Dermis blood vessel endothelial cell (primary cell): ENCODE measurements around the gene C6orf89. TPM values are rescaled to one million over a fixed set of nuclear protein-coding genes. Genes with fewer than 3 reads are reported as not detected.

Experiments
- DNase-seq: peaks from one replicate; pipeline ENCODE4 v3.0.0; 2010
- total RNA-seq: library from RNA; depleted of rRNA; stranded (reverse); fragments of >200 nt; gene quantifications from 2 replicates; pipeline ENCODE4 v1.2.3, GENCODE V29; 2014

The C6orf89 gene
- total RNA-seq, 1 donor from 2014 or later, result 27.7 TPM

DNA sequence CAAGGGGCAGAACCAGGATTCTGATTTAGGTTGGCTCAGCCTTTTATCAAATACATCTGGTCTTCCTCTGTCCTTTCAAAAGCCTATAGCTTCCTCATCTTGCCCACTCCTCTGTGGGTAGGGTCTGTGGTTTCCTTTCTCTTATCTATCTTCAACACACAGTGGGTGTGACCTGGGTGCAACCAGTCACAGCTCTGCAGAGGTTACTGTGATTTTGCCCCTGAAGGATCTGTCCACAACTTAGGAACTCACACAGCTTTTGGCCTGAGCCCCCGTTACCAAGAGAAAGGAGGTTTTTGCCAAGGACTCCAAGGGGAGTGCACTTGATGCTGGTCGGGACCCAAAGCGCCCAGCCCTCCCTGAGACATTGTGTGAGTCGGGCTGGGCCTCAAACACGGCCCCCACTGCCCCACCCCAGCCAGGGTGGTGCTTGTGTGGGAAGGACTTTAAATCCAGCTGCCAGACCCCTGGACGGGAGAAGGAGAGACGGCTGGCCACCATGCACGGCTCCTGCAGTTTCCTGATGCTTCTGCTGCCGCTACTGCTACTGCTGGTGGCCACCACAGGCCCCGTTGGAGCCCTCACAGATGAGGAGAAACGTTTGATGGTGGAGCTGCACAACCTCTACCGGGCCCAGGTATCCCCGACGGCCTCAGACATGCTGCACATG lies 68.6 kb downstream of the C6orf89 start, which contains the start of gene PI16:
Gene PI16, plus strand, starts transcription at position 477 of the 670 bp plus-strand sequence. Its CDS starts 23 bp downstream, at position 500.
- no peak for DNase-seq

DNA sequence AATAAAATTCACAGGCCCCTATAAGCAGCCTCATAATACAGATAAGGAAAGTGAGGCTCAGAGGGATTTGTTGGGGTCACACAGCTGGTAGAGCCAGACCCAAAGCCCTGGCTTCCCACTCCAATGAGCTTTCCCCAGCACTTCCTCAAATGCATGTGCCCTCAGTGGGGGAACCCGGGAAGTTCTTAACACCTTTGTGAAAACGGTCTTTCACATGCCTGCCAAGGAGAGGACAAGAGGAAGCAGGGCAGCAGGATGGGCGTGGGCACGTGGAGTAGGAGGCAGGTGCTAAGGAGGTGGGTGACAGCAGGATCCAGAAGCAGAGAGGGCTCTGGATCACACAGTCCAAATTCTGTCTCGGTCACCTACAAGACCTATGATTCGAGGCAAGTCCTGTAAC lies 69.4 kb downstream of the C6orf89 start:
- no peak for DNase-seq

- peak; percentile 50 for DNase-seq
Measured at GRCh38 chr6:36955671-36956445, 70.1 kb downstream of the C6orf89 start.

DNA sequence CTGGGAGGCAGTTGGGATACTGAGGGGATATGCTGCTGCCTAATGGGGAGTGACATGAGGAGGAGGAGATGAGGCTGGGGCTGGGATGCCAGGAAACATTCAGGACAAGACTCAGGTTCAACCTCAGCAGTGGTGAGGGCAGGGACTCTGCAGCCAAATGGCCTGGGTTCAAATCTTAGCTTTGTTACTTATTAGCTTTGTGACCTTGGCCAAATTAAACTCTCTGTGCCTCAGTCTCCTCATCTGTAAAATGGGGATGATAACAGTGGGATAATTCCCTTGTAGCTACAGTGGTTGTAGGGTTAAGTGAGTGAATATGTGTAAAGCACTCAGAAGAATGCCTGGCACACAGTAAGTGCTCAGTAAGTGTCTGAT lies 70.7 kb downstream of the C6orf89 start:
- no peak for DNase-seq

DNA sequence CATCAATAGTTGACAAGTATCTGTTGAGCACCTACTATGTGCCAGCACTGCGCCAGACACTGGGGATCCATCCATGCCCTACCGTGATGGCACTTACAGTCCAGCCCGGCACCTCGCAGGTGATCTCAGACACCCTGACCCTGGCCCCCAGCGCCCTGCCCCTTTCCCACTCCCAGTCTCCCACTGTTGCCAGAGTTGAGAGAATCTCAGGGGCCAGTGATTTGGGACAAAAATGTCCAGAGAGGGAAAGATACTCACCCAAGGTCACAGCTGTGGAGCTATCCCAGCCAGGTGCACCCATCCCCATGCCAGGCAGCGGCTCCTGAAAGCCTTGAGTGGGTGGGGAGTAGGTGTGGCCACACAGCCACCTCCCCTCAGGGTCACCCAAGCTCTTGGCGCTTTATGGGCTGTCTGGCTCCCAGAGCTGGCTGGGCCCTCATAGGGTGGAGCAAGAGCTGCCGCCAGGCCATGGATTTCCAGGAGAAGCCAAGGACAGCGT lies 72.1 kb downstream of the C6orf89 start:
- no peak for DNase-seq

- no peak for DNase-seq
Measured at GRCh38 chr6:36958775-36959554, 73.2 kb downstream of the C6orf89 start.

GRCh38 chr6:36959555-36960250 lies 74.0 kb downstream of the C6orf89 start:
- DNase-seq, result no peak

DNA sequence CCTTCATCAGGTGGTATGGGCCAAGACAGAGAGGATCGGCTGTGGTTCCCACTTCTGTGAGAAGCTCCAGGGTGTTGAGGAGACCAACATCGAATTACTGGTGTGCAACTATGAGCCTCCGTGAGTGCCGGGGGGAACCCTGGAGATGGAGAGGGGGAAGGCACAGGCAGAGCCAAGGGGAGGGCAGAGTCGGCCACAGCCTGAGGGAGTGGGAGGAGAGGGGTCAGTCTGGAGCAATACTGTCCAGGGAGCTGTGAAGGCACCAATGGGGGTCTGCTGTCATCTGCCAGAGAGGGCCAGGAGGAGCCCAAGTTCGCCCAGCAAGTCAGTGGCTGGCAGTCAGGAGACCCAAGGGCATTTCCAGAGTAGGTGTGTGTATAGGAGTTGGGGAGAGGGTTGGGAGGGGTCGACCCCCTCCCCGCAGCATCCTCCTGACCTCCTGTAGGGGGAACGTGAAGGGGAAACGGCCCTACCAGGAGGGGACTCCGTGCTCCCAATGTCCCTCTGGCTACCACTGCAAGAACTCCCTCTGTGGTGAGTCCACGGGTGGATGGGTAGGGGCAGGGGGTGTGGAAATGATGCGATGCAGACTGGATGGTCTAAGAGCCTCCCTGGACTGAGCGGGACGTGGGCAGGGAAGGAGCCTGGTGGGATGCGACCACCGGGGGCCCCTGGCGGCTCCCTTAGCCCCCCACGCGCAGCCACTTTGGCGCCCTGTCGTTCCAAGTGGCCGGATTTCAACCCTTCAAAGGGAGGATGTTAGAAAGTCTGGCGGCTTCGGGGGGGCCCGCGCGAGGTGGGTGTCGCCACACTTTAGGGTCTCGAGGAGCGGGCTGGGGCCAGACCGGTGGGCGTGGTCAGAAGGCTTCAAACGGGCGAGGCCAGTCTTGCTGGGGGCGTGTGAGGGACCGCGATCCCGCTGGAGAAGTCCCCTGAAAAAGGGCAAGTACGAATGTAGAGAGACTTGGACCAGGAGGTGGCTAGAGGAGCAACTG lies 76.0 kb downstream of the C6orf89 start:
- DNase-seq, result no peak

DNA sequence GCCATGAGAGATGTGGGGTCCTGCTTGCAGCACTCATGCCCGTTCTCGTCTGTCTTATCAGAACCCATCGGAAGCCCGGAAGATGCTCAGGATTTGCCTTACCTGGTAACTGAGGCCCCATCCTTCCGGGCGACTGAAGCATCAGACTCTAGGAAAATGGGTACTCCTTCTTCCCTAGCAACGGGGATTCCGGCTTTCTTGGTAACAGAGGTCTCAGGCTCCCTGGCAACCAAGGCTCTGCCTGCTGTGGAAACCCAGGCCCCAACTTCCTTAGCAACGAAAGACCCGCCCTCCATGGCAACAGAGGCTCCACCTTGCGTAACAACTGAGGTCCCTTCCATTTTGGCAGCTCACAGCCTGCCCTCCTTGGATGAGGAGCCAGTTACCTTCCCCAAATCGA lies 77.1 kb downstream of the C6orf89 start:
- peak; percentile 49 for DNase-seq

DNA sequence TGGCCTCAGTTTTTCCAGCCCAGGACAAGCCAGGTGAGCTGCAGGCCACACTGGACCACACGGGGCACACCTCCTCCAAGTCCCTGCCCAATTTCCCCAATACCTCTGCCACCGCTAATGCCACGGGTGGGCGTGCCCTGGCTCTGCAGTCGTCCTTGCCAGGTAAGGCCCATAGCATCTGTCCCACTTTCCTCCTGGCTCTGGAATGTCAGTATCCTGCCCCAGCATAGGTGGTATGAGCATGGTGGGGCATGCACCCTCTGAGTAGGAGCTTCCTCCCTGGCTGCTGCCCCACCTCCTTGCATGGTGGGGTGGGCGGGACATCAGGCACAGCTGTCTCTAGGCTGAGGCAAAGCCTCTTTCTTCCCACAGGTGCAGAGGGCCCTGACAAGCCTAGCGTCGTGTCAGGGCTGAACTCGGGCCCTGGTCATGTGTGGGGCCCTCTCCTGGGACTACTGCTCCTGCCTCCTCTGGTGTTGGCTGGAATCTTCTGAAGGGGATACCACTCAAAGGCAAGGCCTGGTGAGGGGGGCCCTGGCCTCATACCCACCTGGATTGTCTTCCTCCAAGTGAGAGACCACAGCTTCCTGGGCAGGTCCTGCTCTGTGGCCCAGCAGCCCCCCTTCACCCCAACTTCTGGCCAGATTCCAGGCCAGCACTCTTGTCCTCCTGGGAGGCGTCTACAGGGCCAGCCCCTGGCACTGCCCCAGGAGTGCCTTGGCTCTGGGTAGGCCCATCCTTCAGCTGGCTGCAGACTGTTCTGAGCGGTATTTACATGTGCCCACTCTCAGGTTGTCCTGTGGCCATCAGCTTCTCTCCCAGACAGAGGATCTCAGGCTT lies 77.9 kb downstream of the C6orf89 start:
- DNase-seq, result no peak

DNA sequence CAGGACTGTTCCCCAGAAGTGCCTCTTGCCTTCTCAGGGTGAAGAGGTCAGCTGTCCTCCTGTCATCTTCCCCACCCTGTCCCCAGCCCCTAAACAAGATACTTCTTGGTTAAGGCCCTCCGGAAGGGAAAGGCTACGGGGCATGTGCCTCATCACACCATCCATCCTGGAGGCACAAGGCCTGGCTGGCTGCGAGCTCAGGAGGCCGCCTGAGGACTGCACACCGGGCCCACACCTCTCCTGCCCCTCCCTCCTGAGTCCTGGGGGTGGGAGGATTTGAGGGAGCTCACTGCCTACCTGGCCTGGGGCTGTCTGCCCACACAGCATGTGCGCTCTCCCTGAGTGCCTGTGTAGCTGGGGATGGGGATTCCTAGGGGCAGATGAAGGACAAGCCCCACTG lies 78.6 kb downstream of the C6orf89 start:
- DNase-seq, result no peak

DNA sequence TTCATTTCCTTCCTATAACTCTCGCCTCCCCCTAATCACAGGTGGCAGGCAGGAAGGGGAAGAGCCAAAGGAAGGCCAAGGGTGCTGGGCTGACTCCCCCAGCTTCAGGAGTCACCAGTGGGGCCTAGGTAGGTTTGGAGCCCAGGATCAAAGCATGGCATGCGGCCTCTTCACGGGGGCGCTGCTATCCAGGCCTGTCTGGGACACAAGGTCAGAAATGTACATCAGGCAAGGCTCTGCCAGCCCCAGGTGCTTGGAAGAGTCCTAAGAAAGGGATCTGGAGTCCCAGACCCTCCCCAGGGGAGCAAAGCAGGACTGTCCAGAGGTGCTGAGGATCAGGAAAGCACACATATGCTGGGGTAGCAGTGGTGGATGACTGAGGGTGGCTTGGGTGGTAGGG lies 79.2 kb downstream of the C6orf89 start:
- no peak for DNase-seq

GRCh38 chr6:36967301-36967700 lies 81.5 kb downstream of the C6orf89 start:
- no peak for DNase-seq

DNA sequence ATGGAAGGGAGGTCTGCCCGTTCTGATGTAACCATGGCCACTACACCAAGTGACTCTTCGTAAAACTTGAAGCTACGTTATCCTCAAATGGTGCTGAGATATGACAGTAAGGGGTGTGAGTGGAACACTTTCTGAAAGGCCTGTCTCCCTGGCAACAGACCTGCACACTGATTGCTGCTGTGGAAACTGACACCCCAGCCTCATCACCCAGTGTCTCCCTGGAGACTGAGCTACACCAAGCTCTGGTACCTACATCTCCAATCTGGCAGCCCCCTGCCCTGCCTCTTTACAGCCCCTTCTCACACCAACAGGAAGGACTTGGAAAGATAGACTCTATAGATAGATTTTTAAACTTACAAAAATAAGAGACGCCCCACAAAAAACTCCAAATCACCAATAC lies 82.0 kb downstream of the C6orf89 start:
- DNase-seq, result no peak

GRCh38 chr6:36968266-36968977 lies 82.7 kb downstream of the C6orf89 start:
- no peak for DNase-seq

DNA sequence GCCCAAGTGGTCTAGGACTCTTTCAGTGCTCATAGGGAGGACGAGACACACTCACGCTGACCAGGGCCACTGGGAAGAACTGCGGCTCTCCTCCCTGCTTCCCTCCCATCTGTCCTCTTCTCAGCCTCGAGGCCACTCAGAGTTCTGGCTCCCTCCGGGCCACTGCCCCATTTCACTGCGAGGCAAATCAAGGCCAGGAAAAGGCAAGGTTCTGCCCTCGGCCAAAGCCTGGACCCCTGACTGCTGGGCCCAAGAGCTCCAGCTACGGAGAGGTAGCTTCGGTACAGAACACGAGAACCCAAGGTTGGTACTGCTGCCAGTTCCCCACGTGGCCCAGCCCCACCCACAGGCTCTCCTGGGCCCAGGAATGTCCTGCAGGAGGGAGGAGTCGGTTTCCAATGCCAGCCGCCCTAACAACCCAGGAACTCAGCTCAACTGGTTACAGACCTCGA lies 83.5 kb downstream of the C6orf89 start:
- no peak for DNase-seq

GRCh38 chr6:36969988-36970891 lies 84.5 kb downstream of the C6orf89 start:
- DNase-seq, result no peak
